ENCODE data around the gene ANO6. TPM values are rescaled to one million over a fixed set of nuclear protein-coding genes. Genes with fewer than 3 reads are reported as not detected.

ANO6 gene
- total RNA-seq, 4 donors from 2014 or later: 139 to 167 (median 155) TPM

DNA sequence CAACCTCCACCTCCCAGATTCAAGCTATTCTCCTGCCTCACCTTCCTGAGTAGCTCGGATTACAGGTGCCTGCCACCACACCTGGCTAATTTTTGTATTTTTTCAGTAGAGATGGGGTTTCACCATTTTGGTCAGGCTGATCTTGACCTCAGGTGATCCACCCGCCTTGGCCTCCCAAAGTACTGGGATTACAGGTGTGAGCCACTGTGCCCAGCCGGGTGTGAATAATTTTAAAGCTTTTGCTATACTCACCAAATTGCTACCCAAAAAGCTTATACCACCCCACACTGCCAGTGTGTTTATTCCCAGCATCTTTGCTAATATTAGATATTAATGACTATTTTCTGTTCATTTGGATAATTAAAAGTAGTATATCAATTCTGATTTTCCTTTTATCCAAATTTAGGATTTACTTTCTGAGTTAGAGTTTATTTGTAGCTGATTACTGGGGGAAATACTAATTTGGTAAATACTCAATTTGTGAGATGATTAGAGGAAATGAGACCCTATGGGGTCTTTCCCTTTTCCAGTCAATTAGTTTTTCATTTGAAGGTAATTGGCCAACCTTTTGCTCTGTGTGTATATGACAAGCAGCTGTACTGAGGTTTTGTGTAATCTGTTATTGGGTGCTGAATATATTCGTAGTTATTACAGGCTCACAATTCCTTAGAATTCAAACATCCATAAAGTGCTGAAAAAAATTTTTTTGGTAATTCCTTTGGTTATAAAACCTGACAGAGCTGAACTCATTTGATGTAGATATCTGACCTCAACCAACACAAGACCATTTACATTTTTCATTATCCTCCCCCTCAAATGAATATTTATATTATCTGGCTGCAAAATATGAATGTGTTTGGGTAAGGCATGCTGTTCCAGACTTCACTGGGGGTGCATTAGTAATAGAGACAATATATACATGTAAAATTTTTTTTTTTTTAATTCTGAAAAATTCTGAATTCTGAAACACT, 73.6 kb downstream of the ANO6 start:
- TF ChIP-seq, protein P1, sequence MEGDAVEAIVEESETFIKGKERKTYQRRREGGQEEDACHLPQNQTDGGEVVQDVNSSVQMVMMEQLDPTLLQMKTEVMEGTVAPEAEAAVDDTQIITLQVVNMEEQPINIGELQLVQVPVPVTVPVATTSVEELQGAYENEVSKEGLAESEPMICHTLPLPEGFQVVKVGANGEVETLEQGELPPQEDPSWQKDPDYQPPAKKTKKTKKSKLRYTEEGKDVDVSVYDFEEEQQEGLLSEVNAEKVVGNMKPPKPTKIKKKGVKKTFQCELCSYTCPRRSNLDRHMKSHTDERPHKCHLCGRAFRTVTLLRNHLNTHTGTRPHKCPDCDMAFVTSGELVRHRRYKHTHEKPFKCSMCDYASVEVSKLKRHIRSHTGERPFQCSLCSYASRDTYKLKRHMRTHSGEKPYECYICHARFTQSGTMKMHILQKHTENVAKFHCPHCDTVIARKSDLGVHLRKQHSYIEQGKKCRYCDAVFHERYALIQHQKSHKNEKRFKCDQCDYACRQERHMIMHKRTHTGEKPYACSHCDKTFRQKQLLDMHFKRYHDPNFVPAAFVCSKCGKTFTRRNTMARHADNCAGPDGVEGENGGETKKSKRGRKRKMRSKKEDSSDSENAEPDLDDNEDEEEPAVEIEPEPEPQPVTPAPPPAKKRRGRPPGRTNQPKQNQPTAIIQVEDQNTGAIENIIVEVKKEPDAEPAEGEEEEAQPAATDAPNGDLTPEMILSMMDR (IDR thresholded peaks at IDR 0.05; ENCODE audit: low read depth): no peak

DNA sequence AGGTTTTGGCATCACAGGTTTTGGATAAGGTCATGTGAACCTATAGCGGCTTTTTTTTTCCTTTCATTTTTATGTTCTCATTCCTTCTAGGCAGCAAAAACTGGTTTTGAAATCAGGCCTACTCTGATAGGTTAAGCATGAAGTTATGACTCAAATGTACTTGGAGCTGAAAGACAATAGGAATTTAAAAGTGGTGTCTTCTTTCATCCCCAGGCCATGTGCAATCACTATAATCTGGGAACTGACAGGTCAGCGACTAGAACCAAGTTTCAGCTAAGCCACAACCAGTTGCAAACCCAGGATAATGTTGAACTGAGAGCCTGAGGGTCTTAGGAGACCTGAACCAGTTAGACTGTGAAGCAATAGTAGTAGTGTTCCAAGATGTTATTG, 74.3 kb downstream of the ANO6 start:
- TF ChIP-seq, protein P1 (IDR thresholded peaks at IDR 0.05; ENCODE audit: low read depth): no peak

DNA sequence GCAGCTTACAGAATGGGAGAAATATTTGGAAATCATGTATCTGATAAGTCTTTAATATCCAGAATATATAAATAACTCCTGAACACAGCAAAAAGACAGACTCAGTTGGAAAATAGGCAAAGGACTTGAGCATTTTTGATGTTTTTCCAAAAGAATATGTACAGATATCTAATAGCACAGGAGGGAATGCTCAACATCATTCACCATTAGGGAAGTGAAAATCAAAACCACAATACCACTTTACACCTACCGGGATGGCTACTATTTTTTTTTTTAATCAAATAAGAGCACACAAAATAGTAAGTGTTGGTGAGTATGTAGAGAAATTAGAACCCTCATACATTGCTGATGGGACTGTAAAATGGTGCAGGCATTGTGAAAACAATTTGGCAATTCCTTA, 75.6 kb downstream of the ANO6 start:
- TF ChIP-seq, protein P1 (IDR thresholded peaks at IDR 0.05; ENCODE audit: low read depth): no peak

DNA sequence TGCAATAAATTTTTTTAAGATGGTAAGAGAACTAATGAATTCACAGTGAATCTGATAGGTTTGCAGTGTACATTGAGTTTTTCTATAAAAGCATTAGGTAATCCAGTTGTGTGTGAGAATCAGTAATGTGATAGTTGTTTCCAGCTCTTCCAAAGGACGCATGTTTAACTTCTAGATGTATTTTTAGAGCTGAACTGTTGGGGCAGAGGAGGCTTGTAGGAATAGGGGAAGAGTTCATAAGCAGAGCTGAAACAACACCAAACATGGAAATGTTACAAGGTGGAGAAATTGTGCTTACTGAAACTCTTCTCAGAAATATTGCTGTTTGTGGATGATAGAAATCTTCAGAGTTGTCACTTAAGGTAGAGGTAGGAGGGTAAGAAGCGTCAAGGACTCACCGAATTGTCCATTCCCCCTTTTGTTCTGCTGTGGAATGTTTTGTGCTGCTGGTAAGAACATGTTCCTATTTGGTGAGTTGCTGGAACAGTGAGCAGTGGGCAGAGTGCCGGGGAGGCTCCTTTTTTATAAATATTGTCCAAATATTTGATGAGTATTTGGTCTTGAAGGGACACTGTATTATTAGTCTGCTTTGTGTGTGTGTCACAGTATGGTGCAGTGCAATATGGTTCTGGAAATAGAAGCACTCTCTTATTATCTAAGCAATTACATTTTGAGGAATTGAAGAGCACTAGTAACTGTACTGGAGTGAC, 76.7 kb downstream of the ANO6 start:
- TF ChIP-seq, protein P1 (IDR thresholded peaks at IDR 0.05; ENCODE audit: low read depth): no peak

DNA sequence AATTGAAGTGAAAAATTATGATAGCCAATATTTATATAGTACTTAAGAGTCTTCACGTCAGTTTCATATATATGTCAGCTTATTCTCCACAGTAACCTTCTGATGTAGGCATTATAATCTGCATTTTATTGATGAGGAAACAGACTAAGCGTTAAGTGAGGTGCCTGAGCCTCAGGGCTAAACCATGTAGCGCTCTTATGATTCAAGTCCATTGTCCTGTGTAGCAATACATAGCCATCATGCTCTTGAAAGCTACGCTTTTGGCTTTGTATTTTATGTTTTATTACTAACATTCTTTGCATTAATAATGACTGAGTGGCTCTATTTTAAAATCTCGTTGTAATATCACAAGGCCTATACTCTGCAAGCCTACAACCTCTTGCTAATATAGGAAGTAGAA, 79.0 kb downstream of the ANO6 start:
- TF ChIP-seq, protein P1 (IDR thresholded peaks at IDR 0.05; ENCODE audit: low read depth): no peak

DNA sequence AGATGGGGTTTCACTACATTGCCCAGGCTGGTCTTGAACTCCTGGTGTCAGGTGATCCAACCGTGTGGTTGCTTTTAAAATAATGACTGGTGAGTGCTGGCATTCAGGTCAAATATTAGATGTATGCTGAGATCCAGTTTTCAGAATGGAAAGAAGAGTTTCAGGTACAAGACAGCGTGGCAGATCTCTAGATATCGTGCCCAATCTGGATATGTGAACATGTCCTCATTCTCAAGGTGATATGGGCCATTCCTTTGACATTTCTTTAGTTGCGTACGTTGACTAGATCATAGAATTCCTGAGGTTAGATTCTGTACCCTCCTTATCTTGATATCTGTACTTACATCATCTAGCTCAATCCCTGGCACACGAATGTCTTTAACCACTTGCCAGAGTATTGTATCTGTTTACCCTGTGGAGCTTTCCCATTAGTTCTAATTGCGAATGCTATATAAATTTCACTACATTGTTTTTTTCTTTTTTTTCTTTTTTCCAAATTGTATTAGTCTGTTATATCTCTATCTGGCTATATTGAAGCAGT, 80.2 kb downstream of the ANO6 start:
- TF ChIP-seq, protein P1 (IDR thresholded peaks at IDR 0.05; ENCODE audit: low read depth): no peak

DNA sequence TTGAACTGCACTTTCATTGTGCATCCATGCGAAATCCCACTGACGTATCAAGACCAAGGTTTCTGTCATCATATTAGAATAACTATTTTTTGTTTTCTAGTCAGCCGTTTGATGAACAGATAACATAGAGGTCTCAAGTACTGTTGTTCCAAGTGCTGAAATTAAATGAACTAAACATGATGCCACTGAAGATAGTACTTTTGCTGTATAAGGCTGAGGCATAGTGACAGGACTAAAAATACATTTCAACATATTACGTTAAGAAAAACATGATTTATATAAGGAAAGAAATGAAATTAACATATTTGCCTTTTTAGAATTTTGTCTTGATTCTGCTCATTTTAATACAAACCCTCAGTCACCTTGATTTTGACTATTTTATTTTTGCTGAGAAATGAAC, 82.2 kb downstream of the ANO6 start:
- TF ChIP-seq, protein P1 (IDR thresholded peaks at IDR 0.05; ENCODE audit: low read depth): no peak

All from subcutaneous adipose tissue (tissue), 4 donors.